Uterus (tissue), 2 donors: ENCODE measurements around the gene MANF.

ENCODE experiments used
- POLR2A ChIP-seq, 2 donors: fragments of 450-650 bp; IDR thresholded peaks; one replicate each; pipeline ENCODE4 v1.6.1; 2016; ENCODE audit warnings: antibody characterized with exemption in 2 of 2, mild to moderate bottlenecking in 1 of 2, moderate library complexity in 1 of 2
- TF ChIP-seq, protein P1 (sequence below), 4 experiments: fragments of 200-600 bp in 2 of 4; fragments of 450-650 bp in 2 of 4; sonication (generic) in 2 of 4; IDR thresholded peaks; one replicate each; pipeline ENCODE4 v1.5.1; 2016 to 2019; ENCODE audit warnings: antibody characterized with exemption in 4 of 4, mild to moderate bottlenecking in 2 of 4, moderate library complexity in 1 of 4

DNA sequence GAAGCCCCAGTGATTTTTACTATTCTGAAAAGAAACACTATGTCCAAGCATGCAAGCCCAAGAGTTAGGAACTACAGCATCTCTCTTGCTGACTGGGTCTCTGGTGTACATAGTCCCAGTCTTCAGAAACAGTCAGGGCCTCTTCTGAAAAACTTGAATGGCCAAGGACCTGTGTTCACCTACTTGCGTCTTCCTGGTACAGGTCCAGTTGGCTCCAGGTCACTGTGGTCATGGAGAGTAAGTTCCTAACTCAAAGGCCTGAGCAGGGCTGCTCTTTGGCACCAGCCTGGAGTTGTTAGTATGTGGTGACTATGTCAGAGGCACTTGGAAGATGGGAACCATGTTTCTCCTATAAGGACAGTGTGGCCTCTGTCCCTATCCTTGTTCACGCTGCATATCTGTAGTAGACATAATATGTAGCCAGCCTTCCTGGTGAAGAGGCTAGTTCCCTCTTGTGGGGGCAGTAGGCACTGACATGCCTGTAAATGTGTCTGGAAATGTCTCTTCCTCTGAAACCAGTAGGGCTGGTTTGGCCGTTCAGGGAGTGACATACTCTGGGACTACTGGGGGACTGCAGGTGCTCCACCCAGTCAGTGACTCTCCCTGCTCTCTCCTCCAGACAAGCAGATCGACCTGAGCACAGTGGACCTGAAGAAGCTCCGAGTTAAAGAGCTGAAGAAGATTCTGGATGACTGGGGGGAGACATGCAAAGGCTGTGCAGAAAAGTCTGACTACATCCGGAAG is 3.4 kb downstream of the MANF start:
- TF ChIP-seq, protein P1, sequence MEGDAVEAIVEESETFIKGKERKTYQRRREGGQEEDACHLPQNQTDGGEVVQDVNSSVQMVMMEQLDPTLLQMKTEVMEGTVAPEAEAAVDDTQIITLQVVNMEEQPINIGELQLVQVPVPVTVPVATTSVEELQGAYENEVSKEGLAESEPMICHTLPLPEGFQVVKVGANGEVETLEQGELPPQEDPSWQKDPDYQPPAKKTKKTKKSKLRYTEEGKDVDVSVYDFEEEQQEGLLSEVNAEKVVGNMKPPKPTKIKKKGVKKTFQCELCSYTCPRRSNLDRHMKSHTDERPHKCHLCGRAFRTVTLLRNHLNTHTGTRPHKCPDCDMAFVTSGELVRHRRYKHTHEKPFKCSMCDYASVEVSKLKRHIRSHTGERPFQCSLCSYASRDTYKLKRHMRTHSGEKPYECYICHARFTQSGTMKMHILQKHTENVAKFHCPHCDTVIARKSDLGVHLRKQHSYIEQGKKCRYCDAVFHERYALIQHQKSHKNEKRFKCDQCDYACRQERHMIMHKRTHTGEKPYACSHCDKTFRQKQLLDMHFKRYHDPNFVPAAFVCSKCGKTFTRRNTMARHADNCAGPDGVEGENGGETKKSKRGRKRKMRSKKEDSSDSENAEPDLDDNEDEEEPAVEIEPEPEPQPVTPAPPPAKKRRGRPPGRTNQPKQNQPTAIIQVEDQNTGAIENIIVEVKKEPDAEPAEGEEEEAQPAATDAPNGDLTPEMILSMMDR (IDR thresholded peaks at IDR 0.05), result no peak
- TF ChIP-seq POLR2A (IDR thresholded peaks at IDR 0.05), result no peak
